Skeletal muscle tissue (tissue), 4 donors: ENCODE measurements around the gene TEK. TPM values are rescaled to one million over a fixed set of nuclear protein-coding genes. Genes with fewer than 3 reads are reported as not detected.

ENCODE experiments used
- H3K27ac ChIP-seq: one replicate; pipeline ENCODE4 v1.7.0; 2013; ENCODE audit warnings: mild to moderate bottlenecking, low read depth, low read length, inconsistent platforms
- H3K27me3 ChIP-seq, 3 donors: one replicate each; pipeline ENCODE4 v1.7.0; 2013; ENCODE audit warnings: low read length in 3 of 3; ENCODE audit not compliant: control insufficient read depth in 3 of 3, insufficient read depth in 3 of 3
- H3K36me3 ChIP-seq, 3 donors: one replicate each; pipeline ENCODE4 v1.7.0; 2013; ENCODE audit warnings: low read length in 3 of 3; ENCODE audit not compliant: control insufficient read depth in 3 of 3, insufficient read depth in 3 of 3
- H3K4me1 ChIP-seq, 3 donors: one replicate each; pipeline ENCODE4 v1.7.0; 2013; ENCODE audit warnings: low read length in 3 of 3, mild to moderate bottlenecking in 3 of 3; ENCODE audit not compliant: control insufficient read depth in 3 of 3, insufficient read depth in 3 of 3
- H3K4me3 ChIP-seq, 3 donors: one replicate each; pipeline ENCODE4 v1.7.0; 2013; ENCODE audit warnings: low read length in 3 of 3
- H3K9ac ChIP-seq, 3 donors: one replicate each; pipeline ENCODE4 v1.7.0; 2013; ENCODE audit warnings: low read length in 3 of 3, mild to moderate bottlenecking in 3 of 3, moderate library complexity in 2 of 3, low read depth in 1 of 3
- H3K9me3 ChIP-seq, 3 donors: one replicate each; pipeline ENCODE4 v1.7.0; 2013; ENCODE audit warnings: low read length in 3 of 3; ENCODE audit not compliant: control insufficient read depth in 3 of 3
- total RNA-seq: library from RNA; depleted of rRNA; stranded (reverse); fragments of >200 nt; gene quantifications from one replicate; pipeline ENCODE4 v1.2.3, GENCODE V29; 2014
- donor health status: Osteomylitis.

TEK gene
- total RNA-seq, 1 donor from 2014 or later = 23.0 TPM

- no peak overlapping the region for H3K4me3 ChIP-seq
- H3K27ac ChIP-seq = no peak overlapping the region
- no peak overlapping the region for H3K9ac ChIP-seq
- no peaks in the 10 kb centered on the region for H3K9me3 ChIP-seq
- no peaks in the 10 kb centered on the region for H3K36me3 ChIP-seq
- no peaks in the 10 kb centered on the region for H3K27me3 ChIP-seq
- H3K4me1 ChIP-seq = no peaks in the 10 kb centered on the region
These were observed 56.0 kb downstream of the TEK start for GRCh38 chr9:27165068-27165467.

- no peaks in the 10 kb centered on the region for H3K27me3 ChIP-seq
- H3K4me3 ChIP-seq = no peak overlapping the region
These were observed 56.6 kb downstream of the TEK start for GRCh38 chr9:27165670-27166069.

GRCh38 chr9:27168496-27168895, 59.5 kb downstream of the TEK start:
- H3K4me3 ChIP-seq = no peak overlapping the region
- H3K27ac ChIP-seq = no peak overlapping the region
- H3K4me1 ChIP-seq = no peaks in the 10 kb centered on the region
- H3K9ac ChIP-seq = no peak overlapping the region
- no peaks in the 10 kb centered on the region for H3K27me3 ChIP-seq
- H3K36me3 ChIP-seq = peaks cover 0 to 2% (median 0%) of the 10 kb centered on the region in 3 donors
- no peaks in the 10 kb centered on the region for H3K9me3 ChIP-seq

More at GRCh38 chr9:27165670-27166069, 56.6 kb downstream of the TEK start:
- no peak overlapping the region for H3K27ac ChIP-seq
- H3K36me3 ChIP-seq = no peaks in the 10 kb centered on the region
- no peaks in the 10 kb centered on the region for H3K4me1 ChIP-seq
- H3K9ac ChIP-seq = no peak overlapping the region
- H3K9me3 ChIP-seq = no peaks in the 10 kb centered on the region

- no peaks in the 10 kb centered on the region for H3K9me3 ChIP-seq
- peaks cover 0 to 2% (median 0%) of the 10 kb centered on the region in 3 donors for H3K36me3 ChIP-seq
- no peak overlapping the region for H3K9ac ChIP-seq
- no peak overlapping the region for H3K27ac ChIP-seq
- H3K27me3 ChIP-seq = no peaks in the 10 kb centered on the region
- no peak overlapping the region for H3K4me3 ChIP-seq
- H3K4me1 ChIP-seq = no peaks in the 10 kb centered on the region
These were observed 59.9 kb downstream of the TEK start for GRCh38 chr9:27168951-27169350.

- H3K9ac ChIP-seq = no peak overlapping the region
- H3K4me3 ChIP-seq = no peak overlapping the region
- no peaks in the 10 kb centered on the region for H3K27me3 ChIP-seq
- no peak overlapping the region for H3K27ac ChIP-seq
- no peaks in the 10 kb centered on the region for H3K9me3 ChIP-seq
- H3K4me1 ChIP-seq = no peaks in the 10 kb centered on the region
- H3K36me3 ChIP-seq = peaks cover 0 to 2% (median 0%) of the 10 kb centered on the region in 3 donors
These were observed 67.9 kb downstream of the TEK start for GRCh38 chr9:27176971-27177370.

GRCh38 chr9:27179245-27179865, 70.3 kb downstream of the TEK start:
- Histone ChIP-seq H3K9me3 (no peaks in the 10 kb centered on the region), H3K4me1 (peaks cover 0 to 7% (median 2%) of the 10 kb centered on the region in 3 donors), H3K9ac (no peak overlapping the region), H3K27ac (no peak overlapping the region), H3K36me3 (no peaks in the 10 kb centered on the region), H3K4me3 (no peak overlapping the region), H3K27me3 (no peaks in the 10 kb centered on the region)

GRCh38 chr9:27181381-27181780, 72.4 kb downstream of the TEK start:
- H3K27ac ChIP-seq = no peak overlapping the region
- no peaks in the 10 kb centered on the region for H3K9me3 ChIP-seq
- H3K36me3 ChIP-seq = no peaks in the 10 kb centered on the region
- no peak overlapping the region for H3K9ac ChIP-seq
- no peak overlapping the region for H3K4me3 ChIP-seq
- H3K27me3 ChIP-seq = no peaks in the 10 kb centered on the region
- H3K4me1 ChIP-seq = peaks cover 0 to 7% (median 2%) of the 10 kb centered on the region in 3 donors

- H3K9me3 ChIP-seq = no peaks in the 10 kb centered on the region
- no peaks in the 10 kb centered on the region for H3K36me3 ChIP-seq
- peaks cover 0 to 7% (median 2%) of the 10 kb centered on the region in 3 donors for H3K4me1 ChIP-seq
- H3K27me3 ChIP-seq = no peaks in the 10 kb centered on the region
- no peak overlapping the region for H3K27ac ChIP-seq
- H3K9ac ChIP-seq = no peak overlapping the region
- H3K4me3 ChIP-seq = no peak overlapping the region
These were observed 73.4 kb downstream of the TEK start for GRCh38 chr9:27182421-27182820.

- no peak overlapping the region for H3K9ac ChIP-seq
- no peak overlapping the region for H3K4me3 ChIP-seq
- no peaks in the 10 kb centered on the region for H3K9me3 ChIP-seq
- no peaks in the 10 kb centered on the region for H3K36me3 ChIP-seq
- H3K27me3 ChIP-seq = no peaks in the 10 kb centered on the region
- H3K4me1 ChIP-seq = peaks cover 0 to 7% (median 2%) of the 10 kb centered on the region in 3 donors
- no peak overlapping the region for H3K27ac ChIP-seq
These were observed 74.1 kb downstream of the TEK start for GRCh38 chr9:27183131-27183530.

GRCh38 chr9:27183701-27184100, 74.7 kb downstream of the TEK start:
- Histone ChIP-seq H3K27ac (no peak overlapping the region), H3K4me1 (peaks cover 0 to 7% (median 2%) of the 10 kb centered on the region in 3 donors), H3K27me3 (no peaks in the 10 kb centered on the region), H3K36me3 (no peaks in the 10 kb centered on the region), H3K9me3 (no peaks in the 10 kb centered on the region), H3K4me3 (no peak overlapping the region), H3K9ac (no peak overlapping the region)
